Measurements from ENCODE around the gene TBX4.

- TF ChIP-seq CTCF (IDR thresholded peaks at IDR 0.05), result no peak
- TF ChIP-seq POLR2A (IDR thresholded peaks at IDR 0.05), result no peak
These were observed 1.6 kb downstream of the TBX4 start for GRCh38 chr17:61453566-61454380.
